HG02884 (cell line): ENCODE data around the gene CCL19.

ENCODE experiments used
- ATAC-seq: cut with Tn5 transposase; IDR thresholded peaks from one replicate; pipeline ENCODE4 v1.9.1; 2021; ENCODE audit warnings: mild to moderate bottlenecking, moderate library complexity; ENCODE audit not compliant: unreplicated experiment

Gene CCL19

DNA sequence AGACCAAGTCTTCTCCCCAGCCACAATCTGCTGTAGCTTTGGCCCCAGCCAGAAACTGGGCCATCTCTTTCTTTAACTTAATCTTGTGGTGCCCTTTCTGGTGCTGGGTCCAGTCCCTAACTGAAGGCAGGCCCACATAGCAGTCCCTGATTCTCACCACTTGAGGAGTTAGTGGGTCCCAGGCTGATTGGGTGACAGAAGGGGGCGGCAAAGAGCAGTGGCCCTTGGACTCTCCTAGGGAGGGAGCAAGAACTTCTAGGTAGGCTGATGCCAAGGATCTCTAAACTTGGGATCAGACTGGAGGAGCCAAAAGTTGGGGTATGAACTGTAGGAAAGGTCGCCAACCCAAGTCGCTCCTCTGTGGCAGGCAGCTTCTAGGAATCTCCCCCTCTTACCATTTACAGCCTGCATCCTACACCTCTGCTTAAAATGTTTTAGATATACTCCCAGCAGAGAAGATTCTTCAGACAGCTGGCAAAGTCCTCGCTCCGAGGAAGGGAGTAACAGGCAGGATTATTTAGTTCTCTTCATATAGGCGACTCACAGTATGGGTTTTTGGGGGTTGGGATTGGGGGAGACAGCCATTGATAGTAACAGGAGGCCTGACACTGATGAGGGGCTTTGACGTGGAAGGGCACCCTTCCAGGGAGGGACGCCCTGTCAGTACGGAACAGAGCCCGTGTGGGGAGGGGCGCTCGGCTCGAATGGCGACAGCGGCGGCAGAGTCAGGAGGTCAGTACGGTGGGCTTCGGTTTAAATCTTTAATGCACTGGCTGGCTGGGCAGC is 26.6 kb downstream of the CCL19 start:
- no peak for ATAC-seq

DNA sequence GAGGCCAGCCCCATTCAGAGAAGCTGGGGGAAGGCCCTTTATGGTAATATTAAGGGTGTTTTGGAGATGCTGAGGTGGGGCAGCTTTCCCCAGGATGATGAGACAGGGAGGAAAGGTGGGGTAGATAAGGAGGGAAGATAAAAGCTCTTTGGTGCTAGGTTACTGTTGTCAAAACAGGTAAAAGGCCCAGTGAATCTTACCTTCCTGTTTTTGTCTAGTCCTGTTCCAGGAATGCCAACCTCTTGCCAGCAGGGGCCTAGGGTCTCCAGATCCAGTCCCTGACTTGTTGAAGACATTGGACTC is 27.8 kb downstream of the CCL19 start:
- ATAC-seq, result no peak

DNA sequence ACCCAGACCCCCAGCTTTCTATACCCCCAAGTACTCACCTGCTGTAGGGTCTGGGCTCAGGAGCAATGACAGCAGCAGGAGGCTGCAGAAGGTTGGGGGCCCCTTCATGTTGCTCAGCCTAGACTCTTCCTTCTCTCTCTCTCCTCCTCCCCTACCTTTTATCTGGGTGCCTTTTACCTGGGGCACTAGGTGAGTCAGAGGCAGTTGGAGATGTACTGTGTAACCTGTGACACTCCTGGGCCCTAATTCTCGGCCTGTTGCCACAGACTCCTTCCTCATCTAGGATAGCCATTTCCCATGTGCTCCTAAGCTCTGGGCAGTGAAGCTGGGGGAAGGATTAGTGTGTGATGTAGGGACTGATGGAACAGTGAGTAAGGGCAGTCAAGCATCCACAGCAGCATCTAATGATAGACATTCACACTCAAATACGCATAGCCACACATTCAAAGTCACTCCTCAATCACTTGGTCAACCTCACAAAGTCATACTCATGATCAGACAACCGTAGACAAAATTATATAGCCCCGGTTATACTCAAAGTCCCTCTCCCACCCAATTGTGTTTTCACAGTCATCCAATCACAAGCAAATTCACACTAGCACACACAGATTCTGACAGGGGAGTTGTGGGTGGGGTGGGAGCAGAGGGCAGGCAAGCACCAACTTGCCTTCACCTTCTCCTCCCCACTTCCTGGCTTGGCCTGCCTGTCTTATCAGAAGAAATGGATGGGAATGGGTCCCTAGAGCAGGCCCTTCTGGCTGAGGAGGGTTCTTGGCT is 28.4 kb downstream of the CCL19 start, which contains the start of gene CCL27:
Gene CCL27, minus strand, starts transcription at position 132 of the 777 bp plus-strand sequence. Its CDS starts 24 bp downstream, at position 108.
- no peak for ATAC-seq

DNA sequence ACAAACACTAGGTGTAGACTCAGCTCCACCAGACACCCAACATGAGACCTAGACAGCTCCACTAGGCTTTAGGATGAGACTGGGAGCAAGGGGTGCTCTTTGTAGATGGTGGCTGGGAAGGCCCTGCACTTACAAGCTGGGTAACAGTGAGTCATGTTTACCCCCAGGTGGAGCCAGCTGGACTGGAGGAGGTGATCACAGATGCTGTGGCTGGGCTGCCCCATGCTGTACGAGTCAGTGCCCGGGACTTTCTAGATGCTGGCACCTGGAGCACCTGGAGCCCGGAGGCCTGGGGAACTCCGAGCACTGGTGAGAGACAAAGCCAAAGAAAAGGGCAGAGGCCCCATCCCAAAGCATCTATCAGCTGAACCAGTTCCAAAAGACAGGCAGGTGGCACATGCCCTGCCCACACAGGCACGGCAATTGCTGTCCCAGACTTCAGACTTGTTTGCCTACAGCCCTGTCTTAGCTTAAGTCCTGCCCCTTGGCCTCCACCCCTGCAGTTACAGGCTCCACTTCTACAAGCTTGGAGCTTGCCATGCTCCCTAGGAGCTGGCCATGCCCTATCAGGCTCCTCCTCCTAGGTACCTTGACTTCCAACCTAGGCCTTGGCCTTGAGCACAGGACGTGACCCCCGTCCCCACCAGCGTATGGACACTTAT is 31.4 kb downstream of the CCL19 start:
- ATAC-seq, result no peak

DNA sequence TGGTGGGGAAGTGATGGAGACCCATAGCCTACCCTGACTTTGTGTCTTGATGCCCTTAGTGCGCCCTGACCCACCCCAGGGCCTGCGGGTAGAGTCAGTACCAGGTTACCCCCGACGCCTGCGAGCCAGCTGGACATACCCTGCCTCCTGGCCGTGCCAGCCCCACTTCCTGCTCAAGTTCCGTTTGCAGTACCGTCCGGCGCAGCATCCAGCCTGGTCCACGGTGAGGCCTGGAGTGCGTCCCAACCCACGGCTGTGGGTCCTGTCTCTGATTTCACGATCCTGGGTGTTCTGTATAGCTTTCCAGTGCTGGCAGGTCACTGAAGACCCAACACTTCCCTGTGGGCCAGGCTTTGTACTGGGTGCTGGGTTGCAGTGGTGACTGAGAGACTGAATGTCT is 32.6 kb downstream of the CCL19 start:
- no peak for ATAC-seq

DNA sequence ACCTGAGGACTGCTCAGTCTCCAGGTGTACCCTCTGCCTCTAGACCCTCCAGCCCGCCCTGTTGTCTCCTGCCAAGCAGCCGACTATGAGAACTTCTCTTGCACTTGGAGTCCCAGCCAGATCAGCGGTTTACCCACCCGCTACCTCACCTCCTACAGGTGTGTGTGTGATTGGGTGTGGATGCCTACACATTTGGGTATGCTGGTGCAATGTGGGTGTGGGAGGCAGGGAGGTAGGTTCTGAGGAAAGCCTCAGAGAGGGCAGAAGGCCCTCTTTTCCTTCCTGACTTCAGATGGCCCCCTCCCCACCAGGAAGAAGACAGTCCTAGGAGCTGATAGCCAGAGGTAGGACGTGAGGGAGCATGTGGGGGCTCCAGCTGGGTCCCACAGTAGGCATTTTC is 34.1 kb downstream of the CCL19 start:
- ATAC-seq, result no peak

DNA sequence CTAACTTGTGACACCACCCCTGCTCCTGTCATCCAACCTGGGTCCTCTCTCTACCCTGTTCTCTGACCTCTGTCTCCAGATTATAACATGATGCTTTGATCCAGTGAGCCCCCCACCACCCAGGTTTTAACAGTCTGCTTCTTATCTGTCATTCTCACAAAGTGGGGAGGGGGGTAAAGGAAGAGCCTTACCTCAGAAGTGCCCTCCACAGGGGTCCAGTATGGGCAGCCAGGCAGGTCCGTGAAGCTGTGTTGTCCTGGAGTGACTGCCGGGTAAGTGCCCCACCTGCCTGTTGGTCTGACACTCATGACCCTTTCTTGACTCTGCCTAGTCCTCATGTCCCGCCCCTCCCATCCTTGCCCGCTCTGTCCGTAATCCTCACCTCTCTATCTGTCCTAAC is 35.7 kb downstream of the CCL19 start:
- no peak for ATAC-seq

DNA sequence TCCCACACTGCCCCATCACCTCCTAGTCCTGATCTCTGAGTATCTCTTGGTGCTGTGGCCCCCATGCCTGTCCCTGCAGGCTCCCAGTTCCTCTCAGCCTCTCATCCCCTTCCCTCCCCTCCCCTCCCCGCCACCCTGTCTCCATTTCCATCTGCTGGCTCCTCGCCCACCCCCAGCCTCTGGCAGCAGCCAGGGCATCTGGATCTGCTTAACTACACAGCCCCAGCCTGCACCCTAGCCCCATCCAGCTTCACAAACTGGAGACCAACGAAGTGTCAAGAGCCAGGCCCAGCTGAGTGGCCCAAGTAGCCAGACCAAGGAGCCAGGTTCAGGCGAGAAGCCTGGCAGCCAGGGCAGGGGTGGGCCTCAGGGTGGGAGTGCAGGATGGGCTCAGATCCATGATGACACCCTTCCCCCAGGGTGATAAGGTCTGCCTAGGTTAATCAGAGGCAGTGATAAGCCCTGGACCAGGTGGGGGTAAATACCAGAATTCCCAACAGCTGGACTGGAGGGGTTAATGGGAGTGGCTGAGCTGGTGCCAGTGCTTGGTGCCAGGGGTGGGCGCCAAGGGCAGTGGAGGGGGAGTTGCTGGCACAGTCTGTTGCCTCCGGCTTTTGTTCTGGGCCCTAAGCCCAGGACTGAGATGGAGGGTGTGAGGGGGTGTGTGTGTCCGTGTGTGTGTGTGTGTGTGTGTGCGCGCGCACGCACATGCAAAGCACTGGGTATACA is 36.6 kb downstream of the CCL19 start:
- ATAC-seq, result no peak

DNA sequence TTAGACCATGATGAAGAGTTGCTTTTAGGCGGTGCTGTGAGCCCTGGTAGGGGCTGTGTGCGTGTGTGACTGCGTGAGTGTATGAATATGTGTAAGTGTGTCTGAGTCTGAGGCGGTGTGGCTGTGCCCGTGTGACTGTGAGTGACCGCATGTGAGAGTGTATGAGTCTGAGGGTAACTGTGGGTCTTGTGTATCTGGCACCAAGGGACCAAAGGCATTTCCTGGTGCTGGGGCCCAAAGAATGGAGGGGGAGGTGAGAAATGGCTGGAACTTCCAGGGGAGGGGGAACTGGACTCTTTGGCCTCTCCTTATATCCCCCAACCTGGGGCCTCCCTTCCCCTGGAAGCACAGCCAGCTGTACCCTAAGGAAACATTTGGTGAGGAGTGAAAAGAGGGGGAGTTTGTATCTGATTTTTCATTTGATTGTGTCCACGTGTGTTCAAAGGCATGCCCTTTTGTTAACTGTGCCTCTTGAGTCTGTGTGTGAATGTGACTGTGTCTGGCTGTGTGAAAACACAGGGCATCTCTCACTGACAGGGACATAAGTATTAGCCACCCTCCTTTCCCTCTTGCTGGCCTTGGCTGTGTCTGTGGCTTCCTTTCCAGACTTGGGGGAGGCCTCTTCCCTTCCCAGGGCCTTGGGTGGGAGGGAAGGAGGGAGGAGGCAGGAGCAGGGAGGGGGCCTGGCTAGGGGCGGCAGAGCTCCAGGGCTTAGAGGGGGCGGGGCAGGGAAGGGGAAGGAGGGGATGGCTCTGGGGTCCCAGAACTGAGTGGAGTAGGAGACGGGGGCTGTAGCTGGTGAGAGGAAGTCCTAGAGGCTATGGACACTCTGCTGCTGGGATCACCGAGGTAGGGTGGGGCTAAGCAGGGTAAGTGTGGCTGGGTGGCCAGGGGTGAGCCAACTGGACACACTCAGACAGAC is 37.7 kb downstream of the CCL19 start:
- no peak for ATAC-seq

DNA sequence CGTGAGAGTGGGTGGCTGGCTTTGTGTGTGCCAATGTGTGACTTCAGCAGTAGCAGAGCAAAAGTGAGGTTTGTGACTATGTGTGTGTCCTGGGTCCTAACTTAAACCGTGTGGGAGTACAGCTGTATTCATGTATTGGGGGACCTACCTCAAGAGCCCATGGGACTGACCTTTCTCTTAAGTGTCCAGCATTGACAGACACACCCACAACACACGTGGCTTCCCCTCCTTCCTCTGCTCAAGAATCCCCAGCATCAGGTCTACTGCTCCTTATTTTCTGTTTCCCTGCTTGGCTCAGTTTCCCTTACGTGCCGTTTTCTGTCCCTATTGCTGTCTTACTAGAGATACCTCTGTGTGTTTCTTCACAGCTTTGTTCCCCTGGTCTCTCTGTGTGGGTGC is 38.5 kb downstream of the CCL19 start:
- no peak for ATAC-seq

DNA sequence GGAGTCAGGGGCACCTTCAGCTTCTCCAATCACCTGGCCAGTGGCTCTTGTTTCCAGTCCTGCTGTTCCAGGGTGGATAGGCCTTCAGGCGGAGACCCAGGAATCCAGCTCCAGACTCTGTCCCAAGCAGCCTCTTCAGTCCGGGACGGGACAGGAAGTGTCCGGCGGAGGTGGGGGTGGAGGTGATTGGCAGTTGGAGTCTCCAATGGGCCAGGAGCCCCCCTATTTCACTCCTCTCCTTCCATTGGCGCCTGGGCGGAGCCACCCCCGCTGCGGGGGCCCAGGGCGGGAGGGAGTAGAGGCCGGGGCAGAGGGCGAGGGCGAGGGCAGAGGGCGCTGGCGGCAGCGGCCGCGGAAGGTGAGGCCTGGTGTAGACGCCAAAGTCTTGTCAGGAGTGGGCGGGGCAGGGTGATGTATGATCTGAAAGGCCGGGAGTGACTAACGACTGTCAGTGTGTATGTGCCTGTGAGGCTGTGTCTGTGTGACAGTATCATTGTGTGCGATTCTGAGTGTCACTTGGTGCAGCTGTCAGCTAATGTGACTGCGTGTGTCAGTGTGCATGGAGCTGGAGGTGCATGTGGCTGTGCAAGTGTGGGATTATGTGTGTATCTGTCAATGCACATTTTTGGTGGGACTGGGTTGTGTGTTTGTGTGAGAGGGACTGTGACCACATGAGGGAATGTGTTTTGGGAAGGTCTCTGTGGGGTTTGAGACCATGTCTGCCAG is 39.0 kb downstream of the CCL19 start, which contains the start of gene IL11RA:
Gene IL11RA, plus strand, starts transcription at position 310 of the 726 bp plus-strand sequence. CDS start 3,033 bp downstream, outside the sequence.
- ATAC-seq, result no peak

DNA sequence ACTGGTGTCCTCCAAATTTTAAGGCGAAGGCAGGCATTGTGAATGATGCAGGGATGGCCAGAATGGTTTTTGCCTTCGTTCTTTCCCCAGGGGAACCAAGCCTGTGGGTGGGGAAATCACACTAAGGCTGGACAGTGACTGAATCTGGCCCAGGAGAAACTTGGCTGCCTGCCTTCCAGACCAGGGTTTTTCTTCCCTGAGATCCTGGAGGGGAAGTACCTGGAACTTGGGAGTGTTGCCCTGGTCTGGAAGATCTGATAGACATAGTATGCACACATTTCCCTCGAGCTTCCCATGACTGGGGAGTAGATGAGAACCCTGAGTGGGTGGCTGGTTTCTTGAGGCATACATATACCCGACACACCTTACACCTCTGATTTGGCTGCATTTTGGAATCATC is 39.8 kb downstream of the CCL19 start:
- ATAC-seq, result no peak

DNA sequence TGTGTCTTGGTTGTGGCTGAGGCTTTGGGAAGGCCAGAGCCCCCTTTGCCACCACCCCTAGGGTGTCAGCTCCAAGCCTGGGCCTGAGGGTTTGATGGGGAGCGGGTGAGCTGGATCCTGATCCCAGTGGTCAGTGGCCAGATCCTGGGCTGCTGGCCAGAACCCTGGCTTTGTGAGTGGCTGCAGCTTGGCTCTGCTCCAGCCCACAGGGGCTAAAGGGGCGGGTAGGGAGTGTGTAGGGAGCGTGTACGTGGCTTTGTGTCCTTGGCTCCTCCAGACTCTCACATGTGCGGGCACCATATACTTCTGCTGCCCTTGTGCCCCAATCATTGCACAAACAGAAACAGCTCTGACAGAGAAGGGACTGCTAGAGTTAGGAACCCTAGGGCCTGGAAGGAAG is 40.3 kb downstream of the CCL19 start:
- ATAC-seq, result no peak

DNA sequence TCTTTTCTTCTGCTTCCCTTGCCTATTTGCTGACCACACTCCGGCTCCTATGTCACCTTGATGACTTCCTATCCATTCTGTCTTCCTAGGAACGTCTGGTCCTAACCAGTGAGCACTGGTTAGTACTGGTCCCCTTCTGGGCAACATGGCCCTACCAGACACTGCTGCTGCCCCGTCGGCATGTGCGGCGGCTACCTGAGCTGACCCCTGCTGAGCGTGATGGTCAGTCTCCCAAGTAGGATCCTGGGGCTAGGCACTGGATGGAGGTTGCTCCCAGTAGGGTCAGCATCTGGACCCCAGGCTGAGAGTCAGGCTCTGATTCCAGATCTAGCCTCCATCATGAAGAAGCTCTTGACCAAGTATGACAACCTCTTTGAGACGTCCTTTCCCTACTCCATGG is 42.4 kb downstream of the CCL19 start:
- no peak for ATAC-seq

DNA sequence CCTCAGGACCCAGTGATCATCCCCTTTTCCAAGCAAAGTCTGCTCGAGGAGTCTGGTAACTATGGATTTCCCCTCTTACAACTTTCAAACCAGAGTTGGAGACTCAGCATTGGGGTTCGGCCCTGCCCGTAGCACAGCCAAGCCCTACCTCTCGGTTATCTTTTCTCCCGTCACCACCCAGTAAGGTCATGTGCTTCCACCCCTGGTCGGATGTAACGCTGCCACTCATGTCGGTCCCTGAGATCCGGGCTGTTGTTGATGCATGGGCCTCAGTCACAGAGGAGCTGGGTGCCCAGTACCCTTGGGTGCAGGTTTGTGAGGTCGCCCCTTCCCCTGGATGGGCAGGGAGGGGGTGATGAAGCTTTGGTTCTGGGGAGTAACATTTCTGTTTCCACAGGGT is 43.4 kb downstream of the CCL19 start:
- ATAC-seq, result no peak

DNA sequence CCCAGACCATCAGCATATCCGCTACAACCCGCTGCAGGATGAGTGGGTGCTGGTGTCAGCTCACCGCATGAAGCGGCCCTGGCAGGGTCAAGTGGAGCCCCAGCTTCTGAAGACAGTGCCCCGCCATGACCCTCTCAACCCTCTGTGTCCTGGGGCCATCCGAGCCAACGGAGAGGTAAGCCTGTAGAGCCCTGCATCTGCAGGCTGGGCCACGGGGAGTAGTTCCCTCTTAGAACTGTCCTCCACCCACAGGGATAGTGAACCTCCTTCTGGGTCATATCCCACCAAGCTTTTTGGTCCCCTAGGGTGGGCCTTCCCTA is 44.0 kb downstream of the CCL19 start:
- ATAC-seq, result no peak

DNA sequence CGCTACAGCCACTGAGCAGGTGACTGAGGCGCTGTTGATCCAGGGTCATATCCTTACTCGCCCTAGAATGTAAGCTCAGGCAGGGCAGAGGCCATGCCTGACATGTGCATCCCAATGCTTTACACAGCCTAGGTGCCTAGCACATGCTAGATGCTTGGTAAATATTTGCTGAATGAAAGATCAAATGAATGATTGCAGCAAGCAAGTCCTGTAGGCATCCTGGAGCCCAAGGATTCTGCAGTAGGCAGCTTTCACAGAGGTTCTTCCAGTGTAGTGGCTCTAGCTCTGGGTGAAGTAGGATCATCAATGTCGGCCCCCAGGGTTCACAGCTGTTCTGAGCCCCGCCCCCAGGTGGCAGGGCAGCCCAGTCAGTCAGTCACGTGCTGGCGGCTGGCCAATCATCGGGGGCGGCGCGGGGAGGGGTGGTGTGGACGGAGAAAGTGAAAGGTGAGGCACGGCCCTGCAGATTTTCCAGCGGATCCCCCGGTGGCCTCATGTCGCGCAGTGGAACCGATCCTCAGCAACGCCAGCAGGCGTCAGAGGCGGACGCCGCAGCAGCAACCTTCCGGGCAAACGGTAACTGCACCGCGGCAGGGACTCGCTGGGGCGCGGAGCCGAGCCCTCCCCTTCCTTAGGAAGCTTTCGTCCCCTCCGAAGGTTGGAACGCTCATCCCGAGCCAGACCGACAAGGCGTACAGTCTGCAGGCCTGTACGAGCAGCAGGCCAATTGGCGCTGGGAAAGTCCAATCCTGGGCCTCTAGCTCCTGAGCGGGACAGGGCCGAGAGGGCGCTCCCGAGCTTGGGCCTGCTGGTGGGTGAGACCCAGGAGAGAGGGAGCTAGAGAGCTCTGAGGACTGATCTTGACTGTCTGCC is 44.6 kb downstream of the CCL19 start, which contains the start of gene GALT:
Gene GALT, plus strand, starts transcription at position 465 of the 873 bp plus-strand sequence. Its CDS starts 30 bp downstream, at position 495.
- ATAC-seq, result peak; percentile 87

DNA sequence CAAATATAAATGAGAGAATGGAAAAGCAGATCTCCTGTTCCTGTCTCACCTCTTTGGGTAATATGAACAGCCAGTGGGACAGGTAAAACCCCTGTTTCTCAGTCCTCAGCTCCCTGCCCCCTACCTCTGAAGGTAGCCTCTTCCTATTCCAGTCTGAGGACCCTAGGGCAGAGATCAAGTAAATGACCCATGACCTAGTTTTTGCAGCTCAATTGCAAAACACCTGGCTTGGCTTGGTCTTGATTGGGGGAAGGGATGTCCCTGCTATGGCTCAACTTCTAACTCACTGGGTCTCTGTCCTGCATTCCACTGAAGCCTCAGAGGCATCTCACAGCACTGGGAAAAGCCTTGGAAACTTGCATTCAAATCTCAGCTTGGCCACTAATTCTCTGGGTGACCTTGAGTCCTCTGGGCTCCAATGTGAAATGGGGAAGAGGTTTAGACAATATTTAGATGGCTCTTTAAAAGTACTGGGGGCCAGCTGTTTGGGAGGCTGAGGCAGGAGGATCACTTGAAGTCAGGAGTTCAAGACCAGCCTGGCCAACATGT is 46.2 kb downstream of the CCL19 start:
- ATAC-seq, result no peak
